Measurements from ENCODE around the gene SETD2. TPM values are rescaled to one million over a fixed set of nuclear protein-coding genes. Genes with fewer than 3 reads are reported as not detected.

SETD2 gene
- total and polyA plus RNA-seq, 9 of the 15 experiments (the other 6 are each of a cell fraction or from before 2014, with no cell fraction given) = 8.2 to 44.0 (median 33.6) TPM

- TF ChIP-seq ZBTB40 (IDR thresholded peaks at IDR 0.05) (no peak), ZBTB40 (CRISPR knock-in tag; IDR thresholded peaks at IDR 0.05) (no peak), HMG20A (CRISPR knock-in tag; conservative IDR thresholded peaks at IDR 0.05) (no peak)
Measured at GRCh38 chr3:47202542-47202941, 38.6 kb upstream of the SETD2 start (continued).
